Heart right ventricle (tissue), 16 donors: Measurements from ENCODE around the gene PTPRM. TPM values are rescaled to one million over a fixed set of nuclear protein-coding genes. Genes with fewer than 3 reads are reported as not detected.

ENCODE experiments used
- ATAC-seq, 8 donors: fragments of 200-7000 bp; cut with Tn5 transposase; one replicate each; pipeline ENCODE4 v1.9.1; 2020; ENCODE audit warnings: mild to moderate bottlenecking in 8 of 8, moderate library complexity in 8 of 8, moderate number of reproducible peaks in 1 of 8
- DNase-seq, 2 donors: peaks; one replicate each; pipeline ENCODE4 v3.0.0-alpha.2; 2020
- H3K27ac ChIP-seq, 10 donors: fragments of 200-600 bp; sonication (generic) in 2 of 10; one replicate each; pipeline versions ENCODE4 v1.5.0 to v1.8.0; 2020 to 2022; ENCODE audit warnings: mild to moderate bottlenecking in 3 of 10
- H3K27me3 ChIP-seq, 7 donors: fragments of 200-600 bp; one replicate each; pipeline ENCODE4 v1.8.0; 2021 to 2022; ENCODE audit warnings: mild to moderate bottlenecking in 2 of 7
- H3K36me3 ChIP-seq, 9 donors: fragments of 200-600 bp; sonication (generic) in 1 of 9; one replicate each; pipeline versions ENCODE4 v1.5.0 to v1.8.0; 2020 to 2022; ENCODE audit warnings: mild to moderate bottlenecking in 2 of 9
- H3K4me1 ChIP-seq, 9 donors: fragments of 200-600 bp; sonication (generic) in 1 of 9; one replicate each; pipeline versions ENCODE4 v1.5.0 to v1.8.0; 2020 to 2022; ENCODE audit warnings: mild to moderate bottlenecking in 4 of 9
- H3K4me3 ChIP-seq, 10 donors: fragments of 200-600 bp; sonication (generic) in 2 of 10; one replicate each; pipeline versions ENCODE4 v1.5.0 to v1.8.0; 2020 to 2022; ENCODE audit warnings: mild to moderate bottlenecking in 7 of 10, moderate library complexity in 2 of 10
- H3K9me3 ChIP-seq, 11 donors: fragments of 200-600 bp in 10 of 11; sonication (generic) in 2 of 11; one replicate each; pipeline versions ENCODE4 v1.5.0 to v1.8.0; 2013 to 2022; ENCODE audit warnings: mild to moderate bottlenecking in 2 of 11, control low read depth in 1 of 11, moderate library complexity in 1 of 11
- WGBS, 2 donors: extraction: QIAGEN DNeasy Blood & Tissue Kit; methylation state at CpG; one replicate each; pipeline ENCODE4 v1.1.7; 2013; ENCODE audit warnings: inconsistent platforms in 1 of 2; 5-methylcytosine and 5-hydroxymethylcytosine counted together
- intact Hi-C, 10 donors: fragments of 100-400 bp; cut with DNase I; formaldehyde crosslinking; loops; one replicate each; pipeline versions ENCODE4 v1.11.1 to v1.14.2; 2022
- polyA plus RNA-seq, 2 donors: library from polyadenylated mRNA; stranded (reverse); fragments of 200-250 nt; gene quantifications; one replicate each; pipeline ENCODE4 v1.2.3, GENCODE V29; 2013
- total RNA-seq, 10 donors: library from RNA; stranded (reverse); fragmentation: NEBNext Ultra II Directional in 3 of 10; extraction: Animal tissue kit (Norgen Biotek cat#: 25700) in 3 of 10; gene quantifications; one replicate each; pipeline versions ENCODE4 v1.2.1 to v1.2.4, GENCODE V29; 2021 to 2023
- TF ChIP-seq, protein P1 (sequence below), 9 donors: fragments of 200-600 bp; sonication (generic) in 2 of 9; IDR thresholded peaks; one replicate each; pipeline versions ENCODE4 v1.5.0 to v1.8.0; 2021 to 2022; ENCODE audit warnings: antibody characterized with exemption in 9 of 9, mild to moderate bottlenecking in 5 of 9, moderate library complexity in 1 of 9
- donor health status: Arrhythmogenic right ventricular cardiomyopathy.
- donor health status: ischemic (EF 13 %, LVEDD 7.1; RV severe dilation, severe dysfunction).
- donor health status: healthy with polysubstance abuse.
- donor health status: DM: no; HTN: yes; CAD: no.
- donor health status: DM: no; HTN: no; CAD: no.
- donor health status: ischemic (EF 25% LVEDD 6.9; RV normal size, moderate dysfunction).
- donor health status: ischemic (EF 25% LVEDD 5.7; RV mildly dilated, moderate dysfunction).
- donor health status: healthy.
- donor health status: DM: yes; HTN: yes; CAD: no.
- donor health status: Ischemic cardiomyopathy.
- donor health status: ischemic (EF 35%, LVEDD 5.7; RV mildly dilated, moderate dysfunction).
- donor health status: nonischemic (EF 11% LVEDD 7.7; RV severe dilation, severe dysfunction).
- donor health status: DM: yes; HTN: yes; CAD: no.
- donor health status: PGD.
- donor health status: ischemic (EF 29% LVEDD 5.4; RV normal size, mild dysfunction).
- donor health status: nonischemic (EF 23%, LVEDD 6.1; RV moderate dilation, normal function).

The PTPRM gene
- total and polyA plus RNA-seq, 12 donors: 81.7 to 170 (median 132) TPM

DNA sequence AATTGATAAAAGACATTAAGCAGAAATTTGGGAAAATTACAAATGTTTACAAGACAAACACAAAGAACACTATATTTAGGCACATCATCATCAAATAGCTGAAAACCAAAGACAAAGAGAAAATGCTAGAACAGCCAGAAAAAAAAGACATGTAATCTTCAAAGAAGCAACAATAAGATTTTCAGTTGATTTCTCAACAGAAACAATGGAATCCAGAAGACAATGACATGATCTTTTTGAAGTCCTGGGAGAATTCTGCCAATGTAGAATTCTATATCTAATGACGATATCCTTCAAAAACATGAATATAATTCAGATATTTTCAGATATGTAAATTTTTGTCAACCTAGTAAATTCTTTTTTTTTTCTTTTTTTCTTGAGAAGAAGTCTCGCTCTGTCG, 179.0 kb downstream of the PTPRM start:
- 98 to 100% methylated on average over 3 of the region's 3 CpGs for WGBS, 2 donors
- Histone ChIP-seq H3K27ac (no peak overlapping the region), H3K4me1 (peaks cover 6 to 84% (median 76%) of the 10 kb centered on the region in 9 donors), H3K9me3 (peaks cover 0 to 19% (median 0%) of the 10 kb centered on the region in 11 donors), H3K4me3 (no peak overlapping the region), H3K36me3 (no peaks in the 10 kb centered on the region), H3K27me3 (no peaks in the 10 kb centered on the region)
- DNase-seq: no peak
- TF ChIP-seq, protein P1, sequence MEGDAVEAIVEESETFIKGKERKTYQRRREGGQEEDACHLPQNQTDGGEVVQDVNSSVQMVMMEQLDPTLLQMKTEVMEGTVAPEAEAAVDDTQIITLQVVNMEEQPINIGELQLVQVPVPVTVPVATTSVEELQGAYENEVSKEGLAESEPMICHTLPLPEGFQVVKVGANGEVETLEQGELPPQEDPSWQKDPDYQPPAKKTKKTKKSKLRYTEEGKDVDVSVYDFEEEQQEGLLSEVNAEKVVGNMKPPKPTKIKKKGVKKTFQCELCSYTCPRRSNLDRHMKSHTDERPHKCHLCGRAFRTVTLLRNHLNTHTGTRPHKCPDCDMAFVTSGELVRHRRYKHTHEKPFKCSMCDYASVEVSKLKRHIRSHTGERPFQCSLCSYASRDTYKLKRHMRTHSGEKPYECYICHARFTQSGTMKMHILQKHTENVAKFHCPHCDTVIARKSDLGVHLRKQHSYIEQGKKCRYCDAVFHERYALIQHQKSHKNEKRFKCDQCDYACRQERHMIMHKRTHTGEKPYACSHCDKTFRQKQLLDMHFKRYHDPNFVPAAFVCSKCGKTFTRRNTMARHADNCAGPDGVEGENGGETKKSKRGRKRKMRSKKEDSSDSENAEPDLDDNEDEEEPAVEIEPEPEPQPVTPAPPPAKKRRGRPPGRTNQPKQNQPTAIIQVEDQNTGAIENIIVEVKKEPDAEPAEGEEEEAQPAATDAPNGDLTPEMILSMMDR (IDR thresholded peaks at IDR 0.05): no peak
- intact Hi-C loops: loop anchor here in 1 of 10 donors (10.0 kb wide), 1 partner anchor 399 kb away; no protein-coding TSS in a partner anchor
- ATAC-seq: no peak

DNA sequence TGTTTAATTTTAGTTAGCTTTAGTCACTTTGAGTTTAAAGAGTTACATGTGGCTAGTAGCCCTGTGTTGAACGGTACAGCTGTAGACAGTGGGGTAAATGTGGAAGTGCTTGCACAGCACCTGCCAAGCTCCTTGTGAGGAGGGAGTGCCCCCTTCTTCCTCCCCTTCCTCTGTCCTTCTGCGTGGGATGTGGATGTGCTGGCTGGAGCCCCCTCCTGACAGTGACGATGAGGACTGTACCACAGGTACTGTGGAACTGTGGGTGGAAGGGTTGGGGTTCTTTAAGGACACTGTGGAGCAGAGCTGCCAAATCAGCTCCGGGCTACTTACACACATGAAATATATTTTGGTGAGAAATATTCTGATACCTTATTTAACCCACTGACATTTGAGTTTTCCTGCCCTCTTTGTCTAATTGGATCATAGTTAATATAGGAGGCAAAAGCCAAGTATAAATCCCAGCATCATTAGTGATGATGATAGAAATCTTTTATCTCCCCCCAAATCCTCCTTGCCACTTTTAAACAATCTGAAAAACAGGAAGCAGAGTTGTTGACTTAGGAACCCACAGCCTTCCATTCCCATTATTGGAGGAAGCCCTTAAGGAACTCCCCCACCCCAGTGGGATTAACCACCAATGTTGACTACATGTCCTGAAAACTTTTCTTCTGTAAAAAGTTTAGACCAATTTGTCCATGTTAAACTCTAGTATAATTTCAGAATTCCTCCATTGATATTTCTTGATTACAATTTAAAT, 181.3 kb downstream of the PTPRM start:
- Histone ChIP-seq H3K27me3 (no peaks in the 10 kb centered on the region), H3K27ac (peak overlapping the region in 6 of 10 donors; percentile 14 to 64 (median 43)), H3K9me3 (peaks cover 0 to 19% (median 0%) of the 10 kb centered on the region in 11 donors), H3K4me3 (no peak overlapping the region), H3K36me3 (no peaks in the 10 kb centered on the region), H3K4me1 (peaks cover 2 to 80% (median 68%) of the 10 kb centered on the region in 9 donors)
- ATAC-seq: peak in 6 of 8 donors; percentile 41 to 64 (median 48)
- 16 to 20% methylated on average over 4 of the region's 4 CpGs for WGBS, 2 donors
- intact Hi-C loops: loop anchor here in 1 of 10 donors (10.0 kb wide), 1 partner anchor 396 kb away; no protein-coding TSS in a partner anchor
- no peak for DNase-seq
- TF ChIP-seq, protein P1 (IDR thresholded peaks at IDR 0.05): no peak

DNA sequence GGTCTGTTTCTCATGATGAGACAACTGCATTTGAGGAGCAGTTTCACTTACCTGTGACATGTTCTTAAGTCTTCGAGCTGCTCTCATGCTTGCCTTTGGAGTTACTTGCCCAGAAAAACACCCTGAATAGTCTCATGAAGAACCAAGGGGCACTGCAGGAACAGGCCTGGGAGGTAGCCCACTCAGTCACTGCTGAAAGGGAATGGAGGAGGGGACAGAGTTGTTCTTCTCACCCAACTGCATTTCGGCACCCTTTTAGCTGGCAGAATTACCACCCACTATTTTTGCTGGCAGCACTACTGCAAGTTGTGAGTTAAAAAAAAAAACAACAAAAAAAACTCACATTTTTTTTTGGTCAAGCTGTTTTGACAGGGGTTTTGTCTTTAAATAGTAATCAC, 181.9 kb downstream of the PTPRM start:
- H3K9me3 ChIP-seq: peaks cover 0 to 19% (median 0%) of the 10 kb centered on the region in 11 donors
- no peak overlapping the region for H3K4me3 ChIP-seq
- H3K27ac ChIP-seq: peak overlapping the region in 7 of 10 donors; percentile 14 to 64 (median 41)
- no peaks in the 10 kb centered on the region for H3K27me3 ChIP-seq
- no peak for DNase-seq
- peaks cover 2 to 80% (median 69%) of the 10 kb centered on the region in 9 donors for H3K4me1 ChIP-seq
- intact Hi-C loops: loop anchor here in 1 of 10 donors (10.0 kb wide), 1 partner anchor 396 kb away; no protein-coding TSS in a partner anchor
- WGBS, 2 donors: 30 to 51% methylated on average over 2 of the region's 2 CpGs
- ATAC-seq: peak in 4 of 8 donors; percentile 7 to 45 (median 36)
- H3K36me3 ChIP-seq: no peaks in the 10 kb centered on the region
- TF ChIP-seq, protein P1 (IDR thresholded peaks at IDR 0.05): no peak

DNA sequence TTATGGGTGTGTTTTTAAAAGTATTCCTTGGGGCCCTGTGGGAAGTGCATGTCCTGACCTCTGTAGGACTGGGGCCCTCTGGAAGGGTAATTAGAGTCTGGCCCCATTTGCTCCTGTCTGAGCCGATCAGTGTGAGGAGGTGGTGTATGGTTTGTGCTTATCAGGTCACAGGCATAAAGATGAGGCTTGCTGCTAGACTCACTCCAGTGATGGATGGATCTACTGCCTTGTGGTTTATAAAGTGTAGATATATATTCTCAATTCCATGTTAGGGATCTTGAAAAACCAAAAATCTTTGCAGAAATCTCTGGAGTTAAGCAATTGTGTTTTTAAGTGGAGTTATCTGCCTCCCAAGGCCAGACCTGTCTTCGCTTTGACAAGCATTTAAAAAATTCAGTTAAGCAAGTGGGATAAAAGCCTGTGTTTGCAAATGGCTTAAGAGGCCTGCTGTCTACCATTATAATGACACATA, 182.4 kb downstream of the PTPRM start:
- Histone ChIP-seq H3K27ac (peak overlapping the region in 7 of 10 donors; percentile 8 to 64 (median 41)), H3K9me3 (peaks cover 0 to 19% (median 0%) of the 10 kb centered on the region in 11 donors), H3K27me3 (no peaks in the 10 kb centered on the region), H3K36me3 (no peaks in the 10 kb centered on the region), H3K4me1 (peaks cover 5 to 80% (median 69%) of the 10 kb centered on the region in 9 donors), H3K4me3 (no peak overlapping the region)
- ATAC-seq: peak in 7 of 8 donors; percentile 16 to 79 (median 72)
- DNase-seq: no peak
- 27 to 42% methylated on average over 2 of the region's 2 CpGs for WGBS, 2 donors
- intact Hi-C loops: loop anchor here in 1 of 10 donors (10.0 kb wide), 1 partner anchor 395 kb away; no protein-coding TSS in a partner anchor
- TF ChIP-seq, protein P1 (IDR thresholded peaks at IDR 0.05): no peak
